H1 (cell line): Measurements from ENCODE around the gene STOML1. TPM values are rescaled to one million over a fixed set of nuclear protein-coding genes. Genes with fewer than 3 reads are reported as not detected.

Experiments
- CBX5 ChIP-seq: fragments of 300-800, 300-1000 bp; sonication (generic); IDR thresholded peaks from 2 replicates; pipeline ENCODE4 v1.7.1; 2016; ENCODE audit warnings: antibody characterized with exemption, low read length, low read depth
- CTCF ChIP-seq, 3 experiments: IDR thresholded peaks; 1 replicate in 2 of 3; 2 replicates in 1 of 3; pipeline versions ENCODE4 v1.5.1 to v1.6.1; 2011; ENCODE audit warnings: low read length in 3 of 3, mild to moderate bottlenecking in 3 of 3, inconsistent platforms in 2 of 3, low read depth in 1 of 3, moderate library complexity in 1 of 3; ENCODE audit not compliant: insufficient read depth in 1 of 3; ENCODE audit errors: control extremely low read depth in 1 of 3
- EZH2 ChIP-seq: fragments of 200-600 bp; sonication (generic); IDR thresholded peaks from 2 replicates; pipeline ENCODE4 v1.7.1; 2012; ENCODE audit warnings: low read depth, mild to moderate bottlenecking, moderate library complexity, low read length, inconsistent platforms; ENCODE audit not compliant: severe bottlenecking
- polyA plus RNA-seq, 7 experiments: library from polyadenylated mRNA; depleted of rRNA in 3 of 7; stranded (reverse) in 5 of 7; unstranded in 2 of 7; fragments of >200 nt in 5 of 7; fragments of 200-250 nt in 2 of 7; gene quantifications; 1 replicate in 5 of 7; 2 replicates in 1 of 7; 4 replicates in 1 of 7; pipeline versions ENCODE4 v1.2.1 to v1.2.3, GENCODE V29; 2011 to 2013; ENCODE audit warnings: missing spikeins in 2 of 7, mixed read lengths in 2 of 7
- total RNA-seq: library from RNA; stranded (reverse); fragmentation: NEBNext Ultra II Directional; extraction: Animal tissue kit (Norgen Biotek cat#: 25700); gene quantifications from 2 replicates; pipeline ENCODE4 v1.2.1, GENCODE V29; 2021

The STOML1 gene
- total and polyA plus RNA-seq, 2 of the 8 experiments (the other 6 are each of a cell fraction or from before 2014, with no cell fraction given), result 2.6 to 3.2 TPM

- TF ChIP-seq EZH2 (no peak), CBX5 (no peak), CTCF (IDR thresholded peaks at IDR 0.05; ENCODE audit: control extremely low read depth in 1 of 3, insufficient read depth in 1 of 3, low read depth in 1 of 3, low read length in 3 of 3) (no peak)
These were observed 16.8 kb upstream of the STOML1 start (continued) for GRCh38 chr15:74008901-74009300.
